IPS-11a (cell line): ENCODE results near the gene EIPR1.

Experiments
- H3K4me3 ChIP-seq: one replicate; pipeline ENCODE4 v1.5.1; 2013; ENCODE audit warnings: low read depth, low read length, control low read depth

EIPR1 gene

GRCh38 chr2:3325458-3326181, 52.0 kb downstream of the EIPR1 start:
- H3K4me3 ChIP-seq: no peak overlapping the region

GRCh38 chr2:3324404-3325281, 53.0 kb downstream of the EIPR1 start:
- no peak overlapping the region for H3K4me3 ChIP-seq

DNA sequence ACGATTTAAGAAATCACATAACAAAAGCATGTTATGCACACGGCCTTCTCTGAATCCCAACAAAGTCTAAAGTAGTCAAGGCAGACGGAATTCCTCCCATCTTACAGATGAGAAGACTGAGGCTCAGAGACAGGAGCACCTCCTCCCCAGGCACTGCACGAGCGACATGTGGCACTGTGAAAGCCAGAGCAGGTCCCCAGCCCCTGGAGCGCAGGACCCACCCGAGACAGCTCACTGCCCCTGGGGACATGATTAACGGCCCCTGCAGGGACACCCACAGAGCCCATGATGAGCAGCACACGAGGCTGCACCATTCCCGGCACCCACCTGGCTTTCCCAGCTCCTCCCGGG, 53.6 kb downstream of the EIPR1 start:
- no peak overlapping the region for H3K4me3 ChIP-seq

GRCh38 chr2:3323360-3324035, 54.1 kb downstream of the EIPR1 start:
- H3K4me3 ChIP-seq: no peak overlapping the region

DNA sequence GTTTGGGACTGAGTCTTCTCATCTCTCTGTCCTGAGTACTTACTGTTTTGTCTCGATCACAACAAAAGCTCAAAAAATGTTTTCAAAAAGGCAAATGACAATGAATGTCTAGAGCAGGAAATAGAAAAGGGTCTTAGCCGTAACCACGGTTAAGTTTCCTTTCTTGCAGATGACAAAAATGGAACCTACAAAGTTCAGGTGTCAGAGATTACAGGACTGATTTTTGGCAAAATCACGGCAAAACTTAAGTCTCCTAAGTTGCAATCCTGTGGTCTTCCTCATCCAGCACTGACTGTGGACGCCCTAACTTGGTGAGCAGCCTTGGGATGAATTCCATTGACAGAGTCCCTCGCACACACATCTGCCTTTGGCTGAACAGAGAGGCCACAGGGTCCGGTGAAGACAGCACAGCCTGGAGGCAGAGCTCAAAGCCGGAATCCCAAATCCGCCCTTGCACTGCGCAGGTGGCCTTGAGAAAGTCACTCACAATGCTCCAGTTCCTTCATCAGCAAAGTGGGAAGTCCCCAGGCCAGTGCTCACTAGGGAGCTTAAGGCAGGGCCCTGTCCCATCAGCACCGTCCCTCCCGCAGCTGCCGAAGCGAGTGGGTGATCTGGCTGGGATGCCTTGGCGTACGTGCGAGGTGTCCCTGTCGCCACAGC, 55.2 kb downstream of the EIPR1 start:
- no peak overlapping the region for H3K4me3 ChIP-seq

DNA sequence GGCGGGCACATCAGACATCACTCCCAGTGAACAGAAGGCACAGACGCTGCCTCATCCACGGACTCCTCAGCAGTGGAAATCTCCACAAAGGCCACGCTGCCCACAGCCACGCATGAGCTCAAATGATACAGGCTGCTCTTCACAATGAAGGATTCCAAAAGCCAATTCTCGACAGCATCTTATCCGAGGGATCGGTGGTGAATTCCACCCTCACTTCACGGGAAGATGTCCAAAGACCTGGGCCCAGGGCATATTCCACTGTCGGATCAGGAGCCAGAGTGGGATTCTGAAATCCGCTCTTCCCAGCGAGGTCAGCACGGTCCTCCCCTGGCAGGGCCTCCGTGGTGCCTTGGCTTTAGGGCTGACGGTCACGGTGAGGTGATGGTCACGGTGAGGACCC, 55.8 kb downstream of the EIPR1 start:
- no peak overlapping the region for H3K4me3 ChIP-seq

- no peak overlapping the region for H3K4me3 ChIP-seq
Measured at GRCh38 chr2:3320910-3321605, 56.6 kb downstream of the EIPR1 start.

DNA sequence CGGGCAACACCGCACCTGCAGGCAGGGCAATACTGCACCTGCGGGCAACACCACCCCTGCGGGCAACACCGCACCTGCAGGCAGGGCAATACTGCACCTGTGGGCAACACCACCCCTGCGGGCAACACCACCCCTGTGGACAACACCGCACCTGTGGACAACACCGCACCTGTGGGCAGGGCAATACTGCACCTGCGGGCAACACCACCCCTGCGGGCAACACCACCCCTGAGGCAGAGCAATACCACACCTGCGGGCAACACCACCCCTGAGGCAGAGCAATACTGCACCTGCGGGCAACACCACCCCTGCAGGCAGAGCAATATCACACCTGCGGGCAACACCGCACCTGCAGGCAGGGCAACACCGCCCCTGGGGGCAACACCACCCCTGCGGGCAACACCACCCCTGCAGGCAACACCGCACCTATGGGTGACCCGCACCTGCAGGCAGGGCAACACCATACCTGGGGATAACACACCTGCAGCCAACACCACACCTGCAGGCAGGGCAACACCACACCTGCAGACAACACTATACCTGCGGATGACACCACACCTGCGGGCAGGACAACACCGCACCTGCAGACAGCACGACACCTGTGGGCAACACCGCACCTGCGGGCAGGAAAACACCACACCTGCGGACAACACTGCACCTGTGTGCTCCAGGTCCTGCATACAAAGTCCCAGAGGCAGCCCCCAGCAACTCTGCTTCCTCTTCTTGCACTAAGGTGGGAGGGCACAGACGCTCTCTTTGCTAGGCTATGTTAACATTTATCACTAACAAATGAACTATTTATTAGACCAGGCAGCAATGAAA, 57.7 kb downstream of the EIPR1 start:
- H3K4me3 ChIP-seq: no peak overlapping the region

DNA sequence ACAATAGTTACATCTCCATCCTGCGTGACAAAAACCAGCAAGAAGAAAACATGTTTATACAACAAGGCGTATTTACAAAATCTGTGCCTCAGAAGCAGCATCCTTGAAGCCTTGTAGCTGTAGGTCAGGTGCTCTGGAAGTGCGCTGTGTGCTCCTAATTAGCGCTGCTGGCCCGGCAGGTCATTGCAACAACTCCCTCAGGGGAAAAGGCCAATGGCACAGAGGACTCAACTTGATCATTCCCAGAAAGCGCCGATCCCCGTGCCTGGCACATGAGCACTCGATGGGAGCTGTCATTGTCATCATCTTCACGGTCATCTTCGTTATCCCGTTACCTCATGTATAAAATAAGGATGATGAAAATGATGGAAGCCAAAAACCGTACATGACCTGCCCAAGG, 58.5 kb downstream of the EIPR1 start:
- H3K4me3 ChIP-seq: no peak overlapping the region

GRCh38 chr2:3317871-3318590, 59.6 kb downstream of the EIPR1 start:
- H3K4me3 ChIP-seq: no peak overlapping the region

- no peak overlapping the region for H3K4me3 ChIP-seq
Measured at GRCh38 chr2:3317277-3317685, 60.3 kb downstream of the EIPR1 start.

DNA sequence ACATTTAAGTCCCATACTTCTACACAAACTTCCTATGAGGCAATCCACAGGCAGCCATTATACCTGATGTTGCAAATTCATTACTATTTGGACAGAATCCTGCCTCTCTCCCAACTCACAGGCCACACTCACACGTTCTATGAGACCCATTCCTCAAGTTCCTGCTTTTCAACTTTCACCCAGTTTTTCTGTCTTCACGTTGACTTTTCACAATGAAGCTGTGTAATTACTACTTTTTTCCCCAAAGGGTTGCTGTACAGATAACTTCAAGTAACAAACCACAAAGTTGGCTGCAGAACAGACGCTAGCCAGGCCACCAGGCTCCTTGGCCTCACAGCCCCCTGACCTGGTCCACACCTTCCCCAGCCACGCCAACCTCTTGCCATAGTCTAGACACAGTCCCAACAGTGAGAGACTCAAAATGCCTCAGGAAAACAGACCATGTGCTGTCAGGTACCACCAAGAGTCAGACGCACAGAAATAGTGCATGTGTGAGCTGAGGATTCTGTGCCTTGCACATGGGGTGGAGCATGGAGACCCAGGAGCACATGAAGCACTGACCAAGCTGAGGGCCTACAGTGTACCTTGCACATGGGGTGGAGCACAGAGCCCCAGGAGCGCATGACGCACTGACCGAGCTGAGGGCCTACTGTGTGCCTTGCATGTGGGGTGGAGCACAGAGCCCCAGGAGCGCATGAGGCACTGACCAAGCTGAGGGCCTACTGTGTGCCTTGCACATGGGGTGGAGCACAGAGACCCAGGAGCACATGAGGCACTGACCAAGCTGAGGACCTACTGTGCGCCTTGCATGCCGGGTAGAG, 61.0 kb downstream of the EIPR1 start:
- no peak overlapping the region for H3K4me3 ChIP-seq

DNA sequence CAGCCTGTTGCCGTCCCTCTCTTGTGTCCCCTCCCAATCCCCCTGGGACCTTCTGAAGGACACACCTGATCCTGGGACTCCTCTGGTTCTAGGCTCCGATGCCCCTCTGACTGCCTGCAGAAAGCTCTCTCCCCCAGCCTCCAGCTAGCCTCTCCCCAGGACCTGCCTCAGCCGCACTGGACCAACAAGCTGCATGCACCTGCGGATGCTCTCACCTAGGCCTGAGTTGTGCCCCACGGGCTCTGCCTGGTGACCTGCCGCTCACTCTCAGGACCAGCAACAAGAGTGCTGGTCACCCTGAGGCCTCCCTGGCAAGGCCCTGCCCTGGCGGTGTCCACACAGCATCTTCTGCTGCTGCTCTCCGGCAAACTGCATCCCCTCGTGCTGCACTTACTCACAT, 63.0 kb downstream of the EIPR1 start:
- no peak overlapping the region for H3K4me3 ChIP-seq

- H3K4me3 ChIP-seq: no peak overlapping the region
Measured at GRCh38 chr2:3313781-3314375, 63.7 kb downstream of the EIPR1 start.

DNA sequence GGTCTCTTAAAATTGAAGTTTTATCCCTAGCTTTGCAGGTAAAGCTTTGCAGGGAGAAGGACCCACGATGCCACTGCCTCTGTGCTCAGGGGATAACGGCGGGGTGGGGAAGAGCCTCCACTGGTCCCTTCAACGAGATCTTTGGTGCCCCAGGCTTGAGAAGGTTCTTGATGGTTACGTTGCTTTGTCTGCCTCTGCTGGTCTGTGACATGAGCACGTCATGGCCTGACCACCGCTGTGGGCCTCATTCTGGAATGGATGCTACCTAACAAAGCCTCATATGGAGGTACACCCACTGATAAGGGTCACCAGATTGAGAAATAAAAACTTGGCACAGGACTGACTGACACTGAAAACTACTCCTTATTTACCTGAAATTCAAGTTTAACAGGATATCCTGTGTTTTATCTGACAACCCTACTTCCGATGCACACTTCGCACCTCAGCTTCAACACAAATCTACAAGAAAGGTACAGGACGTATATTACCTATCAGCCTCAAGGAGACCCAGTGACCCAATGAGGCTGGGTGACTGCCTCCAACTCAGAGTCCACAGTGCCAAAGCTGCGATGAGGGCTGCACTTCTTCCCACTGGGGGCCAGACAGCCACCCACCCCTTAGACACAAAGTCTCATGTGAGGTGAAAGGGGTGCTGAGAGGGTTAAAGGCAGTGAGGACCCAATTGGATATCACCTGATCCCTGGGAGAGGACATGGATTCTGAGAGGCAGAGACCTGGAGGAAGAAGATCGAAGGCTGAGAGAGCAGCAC, 64.9 kb downstream of the EIPR1 start:
- H3K4me3 ChIP-seq: no peak overlapping the region

- no peak overlapping the region for H3K4me3 ChIP-seq
Measured at GRCh38 chr2:3311601-3312000, 66.0 kb downstream of the EIPR1 start.
